ENCODE data around the gene SLC51A.

The SLC51A gene

DNA sequence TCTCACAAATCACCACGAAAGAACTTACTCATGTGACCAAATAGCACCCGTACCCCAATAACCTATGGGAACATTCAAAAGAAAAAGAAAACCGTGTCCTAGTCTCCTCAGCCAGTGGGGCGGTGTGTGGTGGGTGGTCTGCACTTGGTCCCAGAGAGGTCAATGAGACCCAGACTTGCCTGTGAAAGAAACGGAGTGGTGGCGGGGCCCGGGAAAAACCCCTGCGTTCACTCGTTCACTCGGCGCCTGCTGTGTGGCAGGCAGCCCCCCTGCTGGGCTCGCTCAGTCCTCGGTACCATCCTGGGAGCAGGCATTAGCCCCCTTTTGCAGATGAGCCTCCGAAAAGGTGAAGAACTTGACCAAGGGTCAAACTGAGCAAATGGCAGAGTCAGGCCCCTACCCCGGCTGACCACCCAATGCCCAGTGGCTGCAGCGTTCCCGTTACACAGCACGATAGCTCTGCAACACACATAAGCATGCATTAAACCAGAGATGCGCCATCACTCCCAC, 41.2 kb upstream of the SLC51A start:
- TF ChIP-seq TCF12 (IDR thresholded peaks at IDR 0.05; ENCODE audit: low read depth), result no peak
- TF ChIP-seq, protein P1, sequence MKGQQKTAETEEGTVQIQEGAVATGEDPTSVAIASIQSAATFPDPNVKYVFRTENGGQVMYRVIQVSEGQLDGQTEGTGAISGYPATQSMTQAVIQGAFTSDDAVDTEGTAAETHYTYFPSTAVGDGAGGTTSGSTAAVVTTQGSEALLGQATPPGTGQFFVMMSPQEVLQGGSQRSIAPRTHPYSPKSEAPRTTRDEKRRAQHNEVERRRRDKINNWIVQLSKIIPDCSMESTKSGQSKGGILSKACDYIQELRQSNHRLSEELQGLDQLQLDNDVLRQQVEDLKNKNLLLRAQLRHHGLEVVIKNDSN (IDR thresholded peaks at IDR 0.05), result no peak
- TF ChIP-seq FOXM1 (IDR thresholded peaks at IDR 0.05; ENCODE audit: borderline replicate concordance, low read depth), result no peak
- no peak for TF ChIP-seq NFIC (IDR thresholded peaks at IDR 0.05)
- TF ChIP-seq EGR1 (IDR thresholded peaks at IDR 0.05), result no peak
- TF ChIP-seq, protein P2, sequence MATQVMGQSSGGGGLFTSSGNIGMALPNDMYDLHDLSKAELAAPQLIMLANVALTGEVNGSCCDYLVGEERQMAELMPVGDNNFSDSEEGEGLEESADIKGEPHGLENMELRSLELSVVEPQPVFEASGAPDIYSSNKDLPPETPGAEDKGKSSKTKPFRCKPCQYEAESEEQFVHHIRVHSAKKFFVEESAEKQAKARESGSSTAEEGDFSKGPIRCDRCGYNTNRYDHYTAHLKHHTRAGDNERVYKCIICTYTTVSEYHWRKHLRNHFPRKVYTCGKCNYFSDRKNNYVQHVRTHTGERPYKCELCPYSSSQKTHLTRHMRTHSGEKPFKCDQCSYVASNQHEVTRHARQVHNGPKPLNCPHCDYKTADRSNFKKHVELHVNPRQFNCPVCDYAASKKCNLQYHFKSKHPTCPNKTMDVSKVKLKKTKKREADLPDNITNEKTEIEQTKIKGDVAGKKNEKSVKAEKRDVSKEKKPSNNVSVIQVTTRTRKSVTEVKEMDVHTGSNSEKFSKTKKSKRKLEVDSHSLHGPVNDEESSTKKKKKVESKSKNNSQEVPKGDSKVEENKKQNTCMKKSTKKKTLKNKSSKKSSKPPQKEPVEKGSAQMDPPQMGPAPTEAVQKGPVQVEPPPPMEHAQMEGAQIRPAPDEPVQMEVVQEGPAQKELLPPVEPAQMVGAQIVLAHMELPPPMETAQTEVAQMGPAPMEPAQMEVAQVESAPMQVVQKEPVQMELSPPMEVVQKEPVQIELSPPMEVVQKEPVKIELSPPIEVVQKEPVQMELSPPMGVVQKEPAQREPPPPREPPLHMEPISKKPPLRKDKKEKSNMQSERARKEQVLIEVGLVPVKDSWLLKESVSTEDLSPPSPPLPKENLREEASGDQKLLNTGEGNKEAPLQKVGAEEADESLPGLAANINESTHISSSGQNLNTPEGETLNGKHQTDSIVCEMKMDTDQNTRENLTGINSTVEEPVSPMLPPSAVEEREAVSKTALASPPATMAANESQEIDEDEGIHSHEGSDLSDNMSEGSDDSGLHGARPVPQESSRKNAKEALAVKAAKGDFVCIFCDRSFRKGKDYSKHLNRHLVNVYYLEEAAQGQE (IDR thresholded peaks at IDR 0.05; ENCODE audit: low read depth), result no peak
- TF ChIP-seq TAF1 (IDR thresholded peaks at IDR 0.05; ENCODE audit: low read depth), result no peak
- TF ChIP-seq CREB1 (IDR thresholded peaks at IDR 0.05; ENCODE audit: low read depth), result no peak
- TF ChIP-seq, protein P3, sequence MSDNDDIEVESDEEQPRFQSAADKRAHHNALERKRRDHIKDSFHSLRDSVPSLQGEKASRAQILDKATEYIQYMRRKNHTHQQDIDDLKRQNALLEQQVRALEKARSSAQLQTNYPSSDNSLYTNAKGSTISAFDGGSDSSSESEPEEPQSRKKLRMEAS (IDR thresholded peaks at IDR 0.05), result no peak
- no peak for TF ChIP-seq RAD21 (IDR thresholded peaks at IDR 0.05; ENCODE audit: low read depth)

DNA sequence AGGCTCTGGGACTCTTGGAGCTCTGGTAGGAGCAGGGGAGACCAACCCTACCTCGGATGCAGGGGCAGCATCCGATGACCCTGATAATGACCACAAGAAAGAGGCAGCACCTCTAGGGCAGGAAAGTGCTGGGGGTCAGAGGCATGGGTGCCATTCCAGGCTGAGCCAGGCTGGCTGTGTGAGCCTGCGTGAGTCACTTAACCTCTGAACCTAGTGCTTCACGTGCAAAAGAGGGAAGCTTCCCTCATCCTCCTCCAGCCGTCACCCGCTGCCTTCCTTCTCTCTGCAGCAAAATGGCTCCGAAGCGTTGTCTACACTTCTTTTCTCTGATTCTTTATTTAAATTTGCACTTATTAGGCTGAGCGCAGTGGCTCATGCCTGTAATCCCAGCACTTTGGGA, 40.6 kb upstream of the SLC51A start:
- TF ChIP-seq TEAD4 (IDR thresholded peaks at IDR 0.05), result no peak

DNA sequence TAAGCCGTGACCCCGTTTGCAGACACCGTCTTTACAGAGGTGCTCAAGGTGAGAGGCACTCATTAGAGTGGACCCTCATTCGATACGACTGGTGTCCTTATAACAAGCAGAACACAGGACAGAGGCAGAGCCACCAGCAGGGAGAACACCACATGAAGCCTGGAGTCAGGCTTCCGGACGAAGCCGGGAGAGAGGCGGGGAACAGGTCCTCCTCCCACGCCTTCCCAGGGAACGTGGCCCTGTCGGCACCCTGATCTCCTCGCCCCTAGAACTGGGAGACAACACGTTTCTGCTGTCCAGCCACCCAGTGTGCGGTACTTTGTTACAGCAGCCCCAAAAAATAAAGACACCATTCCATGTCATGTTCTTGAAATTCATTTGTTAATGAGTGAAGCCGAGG, 38.8 kb upstream of the SLC51A start:
- TF ChIP-seq CEBPB (IDR thresholded peaks at IDR 0.05) (no peak), FOXM1 (IDR thresholded peaks at IDR 0.05; ENCODE audit: borderline replicate concordance, low read depth) (no peak), TAF1 (IDR thresholded peaks at IDR 0.05; ENCODE audit: low read depth) (no peak), ZBTB7A (IDR thresholded peaks at IDR 0.05; ENCODE audit: low read depth) (no peak), RAD21 (IDR thresholded peaks at IDR 0.05; ENCODE audit: low read depth) (no peak), TEAD4 (IDR thresholded peaks at IDR 0.05) (no peak)

DNA sequence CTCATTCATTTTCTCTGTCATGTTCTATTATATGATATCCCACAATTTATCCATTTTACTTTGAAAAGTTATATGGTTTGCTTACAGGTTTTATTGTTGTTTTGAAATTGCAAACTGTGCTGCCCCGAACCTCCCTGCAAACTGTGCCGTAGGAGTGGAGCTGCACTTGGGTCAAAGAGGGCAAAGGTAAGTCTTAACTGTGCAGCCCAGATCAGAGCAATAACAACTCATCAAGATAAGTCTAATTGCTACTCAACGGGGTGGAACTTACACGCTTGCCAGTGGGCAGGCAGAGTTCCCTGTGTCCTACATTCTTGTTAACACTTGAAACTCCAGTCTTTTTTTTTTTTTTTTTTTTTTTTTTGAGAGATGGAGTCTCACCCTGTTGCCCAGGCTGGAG, 38.4 kb upstream of the SLC51A start:
- TF ChIP-seq ZBTB7A (IDR thresholded peaks at IDR 0.05; ENCODE audit: low read depth), result no peak
- no peak for TF ChIP-seq CEBPB (IDR thresholded peaks at IDR 0.05)
- TF ChIP-seq, protein P3 (IDR thresholded peaks at IDR 0.05), result no peak
- TF ChIP-seq TEAD4 (IDR thresholded peaks at IDR 0.05), result no peak
- no peak for TF ChIP-seq NFIC (IDR thresholded peaks at IDR 0.05)
- no peak for TF ChIP-seq TCF12 (IDR thresholded peaks at IDR 0.05; ENCODE audit: low read depth)
- TF ChIP-seq EP300 (IDR thresholded peaks at IDR 0.05; ENCODE audit: borderline replicate concordance), result no peak
- TF ChIP-seq YY1 (IDR thresholded peaks at IDR 0.05; ENCODE audit: low read depth), result no peak
- TF ChIP-seq TAF1 (IDR thresholded peaks at IDR 0.05; ENCODE audit: low read depth), result no peak
- TF ChIP-seq FOXM1 (IDR thresholded peaks at IDR 0.05; ENCODE audit: borderline replicate concordance, low read depth), result no peak
- TF ChIP-seq, protein P1 (IDR thresholded peaks at IDR 0.05), result no peak
- no peak for TF ChIP-seq RAD21 (IDR thresholded peaks at IDR 0.05; ENCODE audit: low read depth)
- TF ChIP-seq, protein P2 (IDR thresholded peaks at IDR 0.05; ENCODE audit: low read depth), result no peak
- no peak for TF ChIP-seq CREB1 (IDR thresholded peaks at IDR 0.05; ENCODE audit: low read depth)
- no peak for TF ChIP-seq EGR1 (IDR thresholded peaks at IDR 0.05)

DNA sequence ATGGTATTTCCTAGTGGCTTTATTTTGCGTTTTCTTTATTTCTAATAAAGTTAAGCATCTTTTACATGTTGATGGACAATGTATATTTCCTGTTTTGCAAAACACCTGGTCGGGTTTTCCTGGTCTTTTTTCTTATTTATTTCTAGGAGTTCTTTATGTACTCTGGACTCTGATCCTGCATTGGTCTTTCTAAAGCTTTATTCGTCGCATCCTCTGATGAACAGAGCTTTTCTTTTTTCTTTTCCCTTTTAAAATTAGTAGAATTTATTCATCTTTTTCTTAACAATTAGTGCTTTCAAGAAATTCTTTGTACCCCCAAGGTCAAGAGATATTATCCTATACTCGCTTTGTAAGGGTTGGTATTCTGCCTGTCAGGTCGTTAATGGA, 37.3 kb upstream of the SLC51A start:
- no peak for TF ChIP-seq RAD21 (IDR thresholded peaks at IDR 0.05; ENCODE audit: low read depth)
- TF ChIP-seq, protein P1 (IDR thresholded peaks at IDR 0.05), result no peak
- TF ChIP-seq, protein P3 (IDR thresholded peaks at IDR 0.05), result no peak
- TF ChIP-seq EGR1 (IDR thresholded peaks at IDR 0.05), result no peak

Data from Ishikawa (cell line).